Calu3 (cell line): ENCODE measurements around the gene GPR157. TPM values are rescaled to one million over a fixed set of nuclear protein-coding genes. Genes with fewer than 3 reads are reported as not detected.

Source experiments
- BruUV-seq: library from RNA; stranded (reverse); fragments of 400-500 nt; replicated peaks from 2 replicates; lab custom pipeline; 2021; lab: Mats Ljungman, UMichigan
- CTCF ChIA-PET: fragments of 300-600 bp; sonication (Branson Sonifier 250); formaldehyde crosslinking; loops from one replicate; lab custom pipeline; 2022; ENCODE audit warnings: antibody characterized with exemption; lab: Charles Lee
- DNase-seq: peaks from one replicate; pipeline ENCODE4 v3.0.0; 2022
- H3K27ac Mint-ChIP-seq: one replicate; pipeline ENCODE4 v1.8.0; 2022; ENCODE audit warnings: mixed read lengths; ENCODE audit not compliant: unreplicated experiment
- H3K27me3 Mint-ChIP-seq: one replicate; pipeline ENCODE4 v1.8.0; 2022; ENCODE audit warnings: mixed read lengths; ENCODE audit not compliant: unreplicated experiment
- H3K36me3 Mint-ChIP-seq: one replicate; pipeline ENCODE4 v1.8.0; 2022; ENCODE audit warnings: mild to moderate bottlenecking, moderate library complexity, mixed read lengths; ENCODE audit not compliant: insufficient read depth, unreplicated experiment
- H3K4me1 Mint-ChIP-seq: one replicate; pipeline ENCODE4 v1.8.0; 2022; ENCODE audit warnings: mild to moderate bottlenecking, low read depth, mixed read lengths; ENCODE audit not compliant: unreplicated experiment
- H3K4me3 Mint-ChIP-seq: one replicate; pipeline ENCODE4 v1.8.0; 2022; ENCODE audit warnings: mild to moderate bottlenecking, low read depth, moderate library complexity, mixed read lengths; ENCODE audit not compliant: unreplicated experiment
- H3K9me3 Mint-ChIP-seq: one replicate; pipeline ENCODE4 v1.8.0; 2022; ENCODE audit warnings: low read depth, mixed read lengths; ENCODE audit not compliant: unreplicated experiment
- CTCF ChIP-seq: fragments of 200-600 bp; IDR thresholded peaks from one replicate; pipeline ENCODE4 v1.8.0; 2022; ENCODE audit warnings: antibody characterized with exemption; ENCODE audit not compliant: unreplicated experiment
- intact Hi-C: fragments of 100-400 bp; cut with micrococcal nuclease; formaldehyde crosslinking; loops from one replicate; pipeline ENCODE4 v1.10.0; 2022; ENCODE audit not compliant: unreplicated experiment
- total RNA-seq: library from RNA; stranded (reverse); gene quantifications from 2 replicates; pipeline ENCODE4 v1.2.3, GENCODE V29; 2022

The GPR157 gene
- total RNA-seq, 1 experiment from 2014 or later, result 5.4 TPM

GRCh38 chr1:9078015-9078751 is 50.7 kb downstream of the GPR157 start:
- peaks cover 12% of the 10 kb centered on the region for H3K4me1 Mint-ChIP-seq
- DNase-seq, result no peak

GRCh38 chr1:9075022-9075421 is 53.9 kb downstream of the GPR157 start:
- CTCF ChIA-PET, result no interaction called here
- H3K4me3 Mint-ChIP-seq, result no peak overlapping the region

More at GRCh38 chr1:9078015-9078751, 50.7 kb downstream of the GPR157 start:
- H3K27me3 Mint-ChIP-seq, result no peaks in the 10 kb centered on the region
- no peak for TF ChIP-seq CTCF
- no peaks in the 10 kb centered on the region for H3K9me3 Mint-ChIP-seq
- no peak overlapping the region for H3K4me3 Mint-ChIP-seq
- no peak overlapping the region for H3K27ac Mint-ChIP-seq
- BruUV-seq, result no TSS peak
- intact Hi-C loops, result no loop called here
- no peaks in the 10 kb centered on the region for H3K36me3 Mint-ChIP-seq
- CTCF ChIA-PET, result no interaction called here

DNA sequence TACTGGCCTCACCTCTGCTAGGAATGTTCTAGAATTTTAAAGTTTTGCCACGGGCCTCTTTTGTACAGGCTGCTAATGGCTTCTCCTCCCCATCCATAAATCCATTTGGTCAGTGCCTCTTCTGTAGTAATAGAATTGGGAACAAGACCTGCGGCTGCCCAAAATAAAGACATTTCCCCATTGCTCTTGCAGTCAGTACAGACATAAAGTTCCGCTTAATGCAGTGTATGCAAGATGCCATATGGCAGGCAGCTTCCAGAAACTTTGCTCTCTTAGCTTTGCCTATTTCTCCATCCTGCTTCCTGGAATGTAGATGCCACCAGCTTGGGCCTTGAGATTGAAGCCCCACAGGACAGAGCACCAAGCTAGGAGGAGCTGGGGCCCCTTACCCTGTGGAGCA is 55.8 kb downstream of the GPR157 start:
- no peaks in the 10 kb centered on the region for H3K9me3 Mint-ChIP-seq
- no peaks in the 10 kb centered on the region for H3K36me3 Mint-ChIP-seq
- intact Hi-C loops, result no loop called here
- no peak for TF ChIP-seq CTCF
- no TSS peak for BruUV-seq
- no peaks in the 10 kb centered on the region for H3K4me1 Mint-ChIP-seq
- no peak overlapping the region for H3K4me3 Mint-ChIP-seq
- no peaks in the 10 kb centered on the region for H3K27me3 Mint-ChIP-seq
- no peak for DNase-seq
- CTCF ChIA-PET, result interaction anchor here (0.6 kb wide), 1 partner anchor 636 kb away, joined by 3 read pairs; no protein-coding TSS in a partner anchor
- no peak overlapping the region for H3K27ac Mint-ChIP-seq

More at GRCh38 chr1:9075022-9075421, 53.9 kb downstream of the GPR157 start:
- intact Hi-C loops, result no loop called here
- Mint-ChIP-seq H3K36me3 (no peaks in the 10 kb centered on the region), H3K27me3 (no peaks in the 10 kb centered on the region), H3K9me3 (no peaks in the 10 kb centered on the region), H3K4me1 (peaks cover 12% of the 10 kb centered on the region), H3K27ac (no peak overlapping the region)
- TF ChIP-seq CTCF, result no peak
- BruUV-seq, result no TSS peak
- DNase-seq, result no peak

DNA sequence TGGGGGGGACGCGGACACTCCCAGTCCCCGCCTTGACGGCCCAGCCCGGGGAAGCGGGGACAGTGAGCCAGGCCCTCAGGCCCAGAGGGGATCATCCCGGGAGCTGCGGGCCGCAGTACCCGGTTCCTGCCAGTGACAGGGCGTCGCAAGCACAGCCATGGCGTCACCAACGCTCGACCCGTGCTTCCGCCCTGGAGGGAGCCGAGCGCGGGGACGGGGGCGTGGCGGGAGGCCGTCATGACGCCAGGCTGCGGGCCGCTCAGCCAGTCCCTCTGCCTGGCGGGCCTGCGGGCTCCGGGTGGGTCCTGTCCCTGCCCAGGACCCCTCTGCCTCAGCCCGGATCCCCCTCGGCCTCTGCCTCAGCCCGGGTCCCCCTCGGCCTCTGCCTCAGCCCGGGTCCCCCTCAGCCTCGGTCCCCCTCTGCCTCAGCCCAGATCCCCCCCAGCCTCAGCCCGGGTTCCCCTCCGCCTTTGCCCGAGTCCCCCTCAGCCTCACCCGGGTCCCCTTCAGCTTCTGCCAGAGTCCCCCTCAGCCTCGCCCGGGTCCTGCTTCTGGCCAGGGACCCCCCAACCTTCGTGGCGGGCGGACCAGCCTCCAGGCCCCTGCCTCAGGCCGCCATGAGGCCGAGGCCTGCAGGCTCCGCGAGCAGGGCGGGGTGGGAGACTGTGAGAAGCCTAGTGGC is 57.2 kb downstream of the GPR157 start:
- Mint-ChIP-seq H3K9me3 (no peaks in the 10 kb centered on the region), H3K27me3 (no peaks in the 10 kb centered on the region), H3K4me1 (no peaks in the 10 kb centered on the region), H3K36me3 (no peaks in the 10 kb centered on the region), H3K4me3 (no peak overlapping the region), H3K27ac (no peak overlapping the region)
- intact Hi-C loops, result no loop called here
- CTCF ChIA-PET, result no interaction called here
- no peak for DNase-seq
- TF ChIP-seq CTCF, result no peak
- BruUV-seq, result no TSS peak
